Measurements from ENCODE around the gene TTC31.

The TTC31 gene

DNA sequence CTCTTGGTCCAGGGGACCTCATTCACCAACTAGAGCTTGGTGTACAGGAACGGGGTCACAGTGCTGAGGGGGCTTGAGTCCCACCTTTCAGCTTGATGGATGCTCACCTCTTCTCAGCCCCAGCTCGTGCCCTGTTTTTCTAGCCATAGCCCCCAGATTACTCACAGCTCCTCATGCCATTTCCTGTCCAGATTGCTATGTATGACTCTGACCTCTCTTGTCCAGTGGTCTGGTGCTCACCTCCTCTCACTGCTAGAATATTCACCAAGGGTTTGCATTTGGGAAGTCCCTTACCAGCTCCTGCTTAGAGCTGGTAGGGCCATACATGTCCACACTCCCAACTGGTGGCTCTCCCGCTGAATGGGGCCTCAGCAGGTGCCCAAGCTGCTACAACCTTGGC, 10.7 kb downstream of the TTC31 start:
- no peak overlapping the region for H3K4me3 ChIP-seq (replicated peaks in 1 of 2; ENCODE audit: low read depth in 2 of 2, low read length in 2 of 2)
- peak in 1 of 2 donors; percentile 27 for DNase-seq (ENCODE audit: low read depth in 2 of 2)
- no peak for TF ChIP-seq CTCF (IDR thresholded peaks at IDR 0.05; ENCODE audit: low read depth, low read length)

DNA sequence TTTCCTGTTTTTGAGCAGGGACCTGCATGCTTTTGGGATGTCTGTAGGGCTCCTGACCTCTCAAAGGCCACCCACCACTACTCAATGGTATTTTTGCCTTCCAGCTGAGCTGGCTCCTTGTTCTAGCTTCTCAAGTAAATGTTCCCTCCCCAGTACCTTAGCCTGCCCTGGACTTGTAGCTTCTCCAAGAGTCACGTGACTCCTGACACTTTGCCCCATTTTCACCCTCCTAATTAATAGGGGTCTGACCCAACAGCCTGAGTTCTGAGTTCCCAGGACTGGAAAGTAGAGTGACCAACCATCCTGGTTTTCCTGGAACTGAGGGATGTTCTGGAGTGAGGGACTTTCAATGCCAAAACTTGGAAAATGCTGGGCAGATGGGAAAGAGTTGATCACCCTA, 12.6 kb downstream of the TTC31 start:
- TF ChIP-seq CTCF (IDR thresholded peaks at IDR 0.05; ENCODE audit: low read depth, low read length): no peak
- DNase-seq (ENCODE audit: low read depth in 2 of 2): no peak
- H3K4me3 ChIP-seq (replicated peaks in 1 of 2; ENCODE audit: low read depth in 2 of 2, low read length in 2 of 2): no peak overlapping the region

GRCh38 chr2:74496997-74497776, 14.3 kb downstream of the TTC31 start:
- no peak overlapping the region for H3K4me3 ChIP-seq (replicated peaks in 1 of 2; ENCODE audit: low read depth in 2 of 2, low read length in 2 of 2)
- no peak for DNase-seq (ENCODE audit: low read depth in 2 of 2)
- TF ChIP-seq CTCF (IDR thresholded peaks at IDR 0.05; ENCODE audit: low read depth, low read length): no peak

GRCh38 chr2:74497777-74498499, 15.1 kb downstream of the TTC31 start:
- peak in 1 of 2 donors; percentile 14 for DNase-seq (ENCODE audit: low read depth in 2 of 2)

DNA sequence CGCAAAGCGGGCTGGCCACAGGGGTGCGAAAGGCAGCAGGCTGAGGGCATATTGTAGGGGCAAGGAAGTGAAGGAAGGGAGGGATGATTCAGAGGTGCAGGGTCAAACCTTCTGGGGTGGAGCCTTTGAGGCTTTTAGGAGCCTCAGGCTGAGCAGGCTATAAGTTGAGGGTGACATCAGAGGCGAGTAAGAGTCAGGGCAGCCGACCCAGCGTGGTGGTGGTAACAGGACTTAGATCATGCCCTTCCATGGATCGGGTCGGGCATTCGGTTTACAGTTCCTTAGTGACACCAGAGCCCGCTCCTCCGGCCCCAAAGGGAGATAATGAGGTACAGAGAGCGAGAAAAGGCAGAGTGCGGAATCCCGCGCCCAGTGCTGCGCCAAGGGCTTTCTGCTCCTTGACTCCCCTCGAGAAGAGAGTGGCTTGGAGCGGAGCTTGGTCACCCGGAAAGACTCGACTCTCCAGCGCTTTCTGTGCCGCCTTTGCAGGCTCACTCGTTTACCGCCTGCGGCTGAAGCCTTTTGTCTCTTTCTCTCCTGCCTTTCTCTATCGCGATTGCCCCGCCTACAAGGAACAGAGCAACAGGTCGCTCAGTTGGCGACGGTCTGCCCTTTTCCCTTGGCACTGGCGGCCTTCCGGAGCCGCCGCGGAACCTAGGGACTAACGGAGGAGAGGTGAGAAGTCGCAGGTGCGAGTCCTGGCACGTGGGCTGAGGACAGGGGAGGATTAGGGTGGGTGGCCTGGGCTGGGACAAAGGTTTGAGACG, 15.8 kb downstream of the TTC31 start:
- no peak for TF ChIP-seq CTCF (IDR thresholded peaks at IDR 0.05; ENCODE audit: low read depth, low read length)
- peak overlapping the region; percentile 35 to 39 for H3K4me3 ChIP-seq (replicated peaks in 1 of 2; ENCODE audit: low read depth in 2 of 2, low read length in 2 of 2)
- DNase-seq (ENCODE audit: low read depth in 2 of 2): peak in 1 of 2 donors; percentile 43

More at GRCh38 chr2:74497777-74498499, 15.1 kb downstream of the TTC31 start:
- TF ChIP-seq CTCF (IDR thresholded peaks at IDR 0.05; ENCODE audit: low read depth, low read length): no peak
- H3K4me3 ChIP-seq (replicated peaks in 1 of 2; ENCODE audit: low read depth in 2 of 2, low read length in 2 of 2): peak overlapping the region; percentile 35 to 39

GRCh38 chr2:74499267-74499939, 16.5 kb downstream of the TTC31 start, which contains the start of gene LBX2:
Gene LBX2 (minus strand): TSS chr2:74499603. CDS start chr2:74499537, 66 bp downstream.
- peak; percentile 33 to 35 for DNase-seq (ENCODE audit: low read depth in 2 of 2)
- peak within 1 kb of the TSS; percentile 35 to 39 for H3K4me3 ChIP-seq (replicated peaks in 1 of 2; ENCODE audit: low read depth in 2 of 2, low read length in 2 of 2)
- no peak for TF ChIP-seq CTCF (IDR thresholded peaks at IDR 0.05; ENCODE audit: low read depth, low read length)

Data from cardiac fibroblast (primary cell).